ENCODE measurements around the gene GPC3. TPM values are rescaled to one million over a fixed set of nuclear protein-coding genes. Genes with fewer than 3 reads are reported as not detected.

GPC3 gene
- total RNA-seq, 1 experiment from 2014 or later, result 0.98 TPM

DNA sequence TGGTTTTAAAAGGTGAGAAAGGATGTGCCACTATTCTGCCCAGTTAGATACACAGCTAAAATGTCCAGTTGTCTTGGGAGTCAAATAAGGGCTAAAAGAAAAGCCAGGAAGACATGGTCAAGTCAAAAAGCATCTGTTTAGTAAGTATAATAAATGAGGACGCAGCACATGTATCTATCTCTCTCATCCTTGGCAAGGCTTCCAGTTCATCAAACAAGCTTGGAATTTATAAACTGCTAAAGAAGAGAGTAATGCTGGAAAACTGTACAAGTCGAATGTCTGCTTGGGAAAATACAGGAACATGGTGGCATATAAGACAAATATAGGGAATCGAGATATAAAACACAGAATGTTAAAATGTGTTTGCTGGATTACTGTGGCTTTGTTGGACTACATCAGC is 106.7 kb downstream of the GPC3 start (continued):
- TF ChIP-seq EZH2 (IDR thresholded peaks at IDR 0.05) (no peak), CBX3 (IDR thresholded peaks at IDR 0.05; ENCODE audit: low read depth) (no peak), POLR2AphosphoS5 (IDR thresholded peaks at IDR 0.05; ENCODE audit: low read depth, low read length) (no peak), FOSL1 (IDR thresholded peaks at IDR 0.05; ENCODE audit: low read depth) (no peak)

GRCh38 chrX:133876646-133877045 is 108.7 kb downstream of the GPC3 start:
- no peaks in the 10 kb centered on the region for H3K36me3 ChIP-seq (ENCODE audit: control insufficient read depth in 1 of 2, insufficient read depth in 2 of 2, low read length in 2 of 2)
- ChIA-PET CTCF (no interaction called here), RAD21 (ENCODE audit: low non-redundant PET in 1 of 2, low total read pairs in 2 of 2, uncharacterized antibody in 2 of 2, unreplicated experiment in 2 of 2) (no interaction called here), POLR2A (no interaction called here)
- H3K27me3 ChIP-seq (ENCODE audit: insufficient read depth, low read length), result no peaks in the 10 kb centered on the region
- ATAC-seq (no peak), DNase-seq (ENCODE audit: low read depth, low spot score) (no peak)
- no peaks in the 10 kb centered on the region for H4K20me1 ChIP-seq (ENCODE audit: insufficient read depth)
- no peak overlapping the region for H3K9ac ChIP-seq (ENCODE audit: low read length)
- no peak overlapping the region for H2AFZ ChIP-seq (ENCODE audit: low read depth, low read length, poor library complexity, severe bottlenecking)
- H3K9me2 ChIP-seq (ENCODE audit: insufficient read depth), result no peaks in the 10 kb centered on the region
- intact Hi-C loops (cut with micrococcal nuclease), result no loop called here
- H3K9me3 ChIP-seq (ENCODE audit: control insufficient read depth in 1 of 2, insufficient read depth in 1 of 2, low read depth in 1 of 2, low read length in 2 of 2), result no peaks in the 10 kb centered on the region
- no TSS peak for BruUV-seq (replicated peaks)
- H3K4me2 ChIP-seq (ENCODE audit: low read length), result no peak overlapping the region
- H3K27ac ChIP-seq (ENCODE audit: low read depth, low read length), result no peak overlapping the region
- TF ChIP-seq RAD21 (IDR thresholded peaks at IDR 0.05; ENCODE audit: low read depth), result no peak
- TF ChIP-seq SRF (IDR thresholded peaks at IDR 0.05; ENCODE audit: low read depth), result no peak
- TF ChIP-seq CBX3 (IDR thresholded peaks at IDR 0.05; ENCODE audit: low read depth), result no peak
- TF ChIP-seq, protein P1, sequence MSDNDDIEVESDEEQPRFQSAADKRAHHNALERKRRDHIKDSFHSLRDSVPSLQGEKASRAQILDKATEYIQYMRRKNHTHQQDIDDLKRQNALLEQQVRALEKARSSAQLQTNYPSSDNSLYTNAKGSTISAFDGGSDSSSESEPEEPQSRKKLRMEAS (IDR thresholded peaks at IDR 0.05), result no peak
- no peak for TF ChIP-seq POLR2A (IDR thresholded peaks at IDR 0.05; ENCODE audit: borderline replicate concordance, extremely low read depth, insufficient read depth, insufficient read length)
- no peak for TF ChIP-seq ZBTB33 (IDR thresholded peaks at IDR 0.05; ENCODE audit: extremely low read depth, insufficient replicate concordance, low read length)
- no peak for TF ChIP-seq SP1 (IDR thresholded peaks at IDR 0.05; ENCODE audit: low read depth)
- TF ChIP-seq JUND (IDR thresholded peaks at IDR 0.05), result no peak
- TF ChIP-seq FOSL1 (IDR thresholded peaks at IDR 0.05; ENCODE audit: low read depth), result no peak
- TF ChIP-seq, protein P2, sequence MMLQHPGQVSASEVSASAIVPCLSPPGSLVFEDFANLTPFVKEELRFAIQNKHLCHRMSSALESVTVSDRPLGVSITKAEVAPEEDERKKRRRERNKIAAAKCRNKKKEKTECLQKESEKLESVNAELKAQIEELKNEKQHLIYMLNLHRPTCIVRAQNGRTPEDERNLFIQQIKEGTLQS (IDR thresholded peaks at IDR 0.05), result no peak
- no peak for TF ChIP-seq ZNF274 (IDR thresholded peaks at IDR 0.05; ENCODE audit: low read depth, low read length)
- TF ChIP-seq YY1 (IDR thresholded peaks at IDR 0.05; ENCODE audit: extremely low read depth, insufficient replicate concordance, low read depth, low read length), result no peak
- H3K4me3 ChIP-seq (replicated peaks in 1 of 2; ENCODE audit: low read depth in 1 of 2, low read length in 2 of 2), result no peak overlapping the region
- no peaks in the 10 kb centered on the region for H3K4me1 ChIP-seq (ENCODE audit: control insufficient read depth in 1 of 2, insufficient read depth in 2 of 2, low read length in 2 of 2)
- no peaks in the 10 kb centered on the region for H3K79me2 ChIP-seq (ENCODE audit: insufficient read depth, low read length)
